K562 (cell line): ENCODE data around the gene FTO. TPM values are rescaled to one million over a fixed set of nuclear protein-coding genes. Genes with fewer than 3 reads are reported as not detected.

ENCODE experiments used
- ATAC-seq: fragments of 200-7000 bp; cut with Tn5 transposase; 3 replicates; pipeline ENCODE4 v1.9.1; 2020; ENCODE audit warnings: moderate library complexity
- BruUV-seq: library from RNA; stranded (reverse); fragments of 400-500 nt; replicated peaks from 2 replicates; lab custom pipeline; 2021; lab: Mats Ljungman, UMichigan
- CTCF ChIA-PET: fragments of 300-600 bp; formaldehyde crosslinking; extraction: SDS; loops from one replicate; lab custom pipeline; 2021; ENCODE audit warnings: low intra/inter-chr PET ratio; lab: Yijun Ruan, JAX
- POLR2A ChIA-PET: fragments of 300-600, 350-650 bp; sonication (Branson Sonifier 250); formaldehyde crosslinking; extraction: SDS; loops from one replicate; lab custom pipeline; 2021; ENCODE audit warnings: antibody characterized with exemption, inconsistent platforms; lab: Yijun Ruan, JAX
- DNase-seq, 4 experiments: peaks; one replicate each; pipeline versions ENCODE4 v3.0.0 to v3.0.0-alpha.2; 2011 to 2018; ENCODE audit warnings: low spot score in 3 of 4, mixed read lengths in 3 of 4; ENCODE audit errors: extremely low read depth in 1 of 4
- FAIRE-seq: peaks from 2 replicates; lab custom pipeline; 2011; peaks lifted over from hg19 to GRCh38; lab: Jason Lieb, UNC
- H2AFZ ChIP-seq: 2 replicates; pipeline ENCODE4 v1.6.0; 2011; ENCODE audit warnings: low read depth, low read length, control low read depth, inconsistent platforms
- H3K27ac ChIP-seq: fragments of 200-600 bp; 3 replicates; pipeline ENCODE4 v1.8.0; 2011; ENCODE audit warnings: low read depth, mild to moderate bottlenecking, control low read depth, inconsistent platforms, low read length, moderate library complexity, mixed read lengths; ENCODE audit errors: extremely low read depth
- H3K27me3 ChIP-seq, 2 experiments: fragments of 300-600 bp in 1 of 2; 2 replicates in 1 of 2; 3 replicates in 1 of 2; pipeline versions ENCODE4 v1.6.0 to v1.8.0; 2011; ENCODE audit warnings: inconsistent platforms in 2 of 2, low read length in 2 of 2, mild to moderate bottlenecking in 1 of 2, mixed read lengths in 1 of 2, moderate library complexity in 1 of 2; ENCODE audit not compliant: control insufficient read depth in 2 of 2, insufficient read depth in 2 of 2
- H3K36me3 ChIP-seq: fragments of 300-600 bp; 3 replicates; pipeline ENCODE4 v1.8.0; 2011; ENCODE audit warnings: mild to moderate bottlenecking, low read length, inconsistent platforms; ENCODE audit not compliant: control insufficient read depth, insufficient read depth
- H3K4me1 ChIP-seq, 2 experiments: fragments of 200-600 bp in 1 of 2; replicated peaks in 1 of 2; 2 replicates in 1 of 2; 3 replicates in 1 of 2; pipeline versions ENCODE4 v1.5.1 to v1.8.0; 2011; ENCODE audit warnings: inconsistent platforms in 2 of 2, low read length in 2 of 2, mild to moderate bottlenecking in 1 of 2, mixed read lengths in 1 of 2, moderate library complexity in 1 of 2; ENCODE audit not compliant: control insufficient read depth in 2 of 2, insufficient read depth in 2 of 2
- H3K4me2 ChIP-seq: 2 replicates; pipeline ENCODE4 v1.6.1; 2011; ENCODE audit warnings: low read length, control low read depth, inconsistent platforms, mixed read lengths; ENCODE audit not compliant: insufficient read depth
- H3K4me3 ChIP-seq: fragments of 200-600 bp; sonication (generic), shearing (Covaris generic); 2 replicates; pipeline ENCODE4 v1.5.1; 2016; ENCODE audit warnings: control low read depth, inconsistent platforms
- H3K79me2 ChIP-seq: fragments of 200-600 bp; 3 replicates; pipeline ENCODE4 v1.8.0; 2011; ENCODE audit warnings: low read length, inconsistent platforms; ENCODE audit not compliant: control insufficient read depth, insufficient read depth
- H3K9ac ChIP-seq, 2 experiments: 2 replicates each; pipeline versions ENCODE4 v1.6.0 to v1.6.1; 2011; ENCODE audit warnings: low read depth in 2 of 2, low read length in 2 of 2, control low read depth in 1 of 2, inconsistent platforms in 1 of 2, mild to moderate bottlenecking in 1 of 2, mixed read lengths in 1 of 2; ENCODE audit not compliant: insufficient read depth in 1 of 2
- H3K9me1 ChIP-seq: one replicate; pipeline ENCODE4 v1.6.0; 2011; ENCODE audit warnings: inconsistent platforms, mild to moderate bottlenecking, low read length, moderate library complexity; ENCODE audit not compliant: control insufficient read depth, insufficient read depth
- H3K9me3 ChIP-seq: replicated peaks from 2 replicates; pipeline ENCODE4 v1.5.1; 2011; ENCODE audit warnings: low read depth, low read length, inconsistent platforms; ENCODE audit not compliant: control insufficient read depth, insufficient read depth
- H4K20me1 ChIP-seq: replicated peaks from 2 replicates; pipeline ENCODE4 v1.6.1; 2011; ENCODE audit warnings: low read length, inconsistent platforms, mixed read lengths; ENCODE audit not compliant: control insufficient read depth, insufficient read depth
- CBFA2T3 ChIP-seq: fragments of 450-650 bp; IDR thresholded peaks from 2 replicates; pipeline ENCODE4 v1.6.1; 2017
- CC2D1A ChIP-seq: fragments of 450-650 bp; IDR thresholded peaks from 2 replicates; pipeline ENCODE4 v1.6.1; 2017; ENCODE audit warnings: mild to moderate bottlenecking
- ERF ChIP-seq: fragments of 450-650 bp; formaldehyde crosslinking; IDR thresholded peaks from 2 replicates; pipeline ENCODE4 v1.4.0; 2020; ENCODE audit warnings: mild to moderate bottlenecking, mixed read lengths
- GATAD2A ChIP-seq: fragments of 450-650 bp; IDR thresholded peaks from 2 replicates; pipeline ENCODE4 v1.6.1; 2017
- HINFP ChIP-seq: fragments of 450-650 bp; conservative IDR thresholded peaks from 2 replicates; pipeline ENCODE4 v1.6.1; 2016; ENCODE audit warnings: missing genetic modification characterization, low read depth, mild to moderate bottlenecking, control low read depth, missing compliant biosample characterization
- KLF10 ChIP-seq: fragments of 250-450 bp; sonication (Bioruptor Pico); IDR thresholded peaks from 2 replicates; pipeline ENCODE4 v1.6.1; 2021; ENCODE audit warnings: matching md5 sums
- MCM3 ChIP-seq: fragments of 450-650 bp; IDR thresholded peaks from 2 replicates; pipeline ENCODE4 v1.6.1; 2016
- SIX5 ChIP-seq, 2 experiments: IDR thresholded peaks; 2 replicates each; pipeline ENCODE4 v1.6.1; 2011; ENCODE audit warnings: low read length in 2 of 2, borderline replicate concordance in 1 of 2, low read depth in 1 of 2, mild to moderate bottlenecking in 1 of 2, moderate library complexity in 1 of 2; ENCODE audit not compliant: insufficient read depth in 1 of 2
- SMARCB1 ChIP-seq: IDR thresholded peaks from 2 replicates; pipeline ENCODE4 v1.6.1; 2011; ENCODE audit warnings: improper control_type of control experiment, low read depth; ENCODE audit not compliant: insufficient read length
- ZBTB33 ChIP-seq: sonication (generic); formaldehyde crosslinking; IDR thresholded peaks from 2 replicates; pipeline ENCODE4 v1.8.1; 2023; ENCODE audit warnings: mild to moderate bottlenecking, missing genetic modification reagents
- ZFX ChIP-seq: sonication (generic); formaldehyde crosslinking; IDR thresholded peaks from 2 replicates; pipeline ENCODE4 v1.8.0; 2022; ENCODE audit warnings: mild to moderate bottlenecking, missing genetic modification reagents, moderate library complexity
- ZNF609 ChIP-seq: sonication (generic); formaldehyde crosslinking; IDR thresholded peaks from 2 replicates; pipeline ENCODE4 v1.8.1; 2023; ENCODE audit warnings: missing genetic modification reagents, mild to moderate bottlenecking, borderline replicate concordance
- ZNF696 ChIP-seq: fragments of 250-450 bp; sonication (Bioruptor Pico); conservative IDR thresholded peaks from 2 replicates; pipeline ENCODE4 v1.4.0; 2020; ENCODE audit warnings: mild to moderate bottlenecking, moderate library complexity
- ZNF77 ChIP-seq: fragments of 250-450 bp; sonication (Bioruptor Pico); IDR thresholded peaks from 2 replicates; pipeline ENCODE4 v1.5.0; 2020
- ZSCAN32 ChIP-seq: fragments of 450-650 bp; formaldehyde crosslinking; IDR thresholded peaks from 2 replicates; pipeline ENCODE4 v1.4.0; 2020; ENCODE audit warnings: mild to moderate bottlenecking, moderate library complexity
- WGBS: fragments of 100-300 bp; shearing (Covaris generic); methylation state at CpG from one replicate; pipeline ENCODE4 v1.1.6; 2016; ENCODE audit warnings: low coverage, mixed read lengths; ENCODE audit not compliant: insufficient coverage; ENCODE audit errors: missing lambda C conversion rate; 5-methylcytosine and 5-hydroxymethylcytosine counted together
- in situ Hi-C: fragments of 300-500 bp; cut with MboI; formaldehyde crosslinking; loops from 4 replicates; pipeline ENCODE4 v1.15.0; 2018; ENCODE audit warnings: inconsistent platforms, mixed read lengths
- intact Hi-C: fragments of 100-400 bp; cut with micrococcal nuclease; formaldehyde crosslinking; loops from 2 replicates; pipeline ENCODE4 v1.14.2; 2022
- polyA plus RNA-seq, 8 experiments: library from polyadenylated mRNA; depleted of rRNA in 4 of 8; stranded (reverse) in 5 of 8; unstranded in 3 of 8; fragments of >200 nt; fragmentation: Nextera tagmentation in 2 of 8; fragmentation: Illumina TruSeq in 1 of 8; extraction: Ambion mirVana in 2 of 8; extraction: Trizol in 1 of 8; gene quantifications; 2 replicates each; pipeline versions ENCODE4 v1.2.1 to v1.2.3, GENCODE V29; 2011 to 2014; ENCODE audit warnings: inconsistent platforms in 1 of 8, missing spikeins in 1 of 8
- total RNA-seq, 7 experiments: library from RNA; depleted of rRNA in 6 of 7; stranded (reverse); fragments of >200 nt in 6 of 7; fragmentation: Illumina TruSeq in 2 of 7; extraction: Trizol in 2 of 7; gene quantifications; 2 replicates each; pipeline versions ENCODE4 v1.2.1 to v1.2.3, GENCODE V29; 2011 to 2021; ENCODE audit warnings: low replicate concordance in 1 of 7
- TF ChIP-seq, protein P1 (sequence below): fragments of 450-650 bp; formaldehyde crosslinking; IDR thresholded peaks from 2 replicates; pipeline ENCODE4 v1.4.0; 2022; ENCODE audit warnings: mild to moderate bottlenecking, moderate library complexity

Gene FTO
- total and polyA plus RNA-seq, 9 of the 15 experiments (the other 6 are each of a cell fraction or from before 2014, with no cell fraction given): 11.3 to 27.7 (median 25.5) TPM

DNA sequence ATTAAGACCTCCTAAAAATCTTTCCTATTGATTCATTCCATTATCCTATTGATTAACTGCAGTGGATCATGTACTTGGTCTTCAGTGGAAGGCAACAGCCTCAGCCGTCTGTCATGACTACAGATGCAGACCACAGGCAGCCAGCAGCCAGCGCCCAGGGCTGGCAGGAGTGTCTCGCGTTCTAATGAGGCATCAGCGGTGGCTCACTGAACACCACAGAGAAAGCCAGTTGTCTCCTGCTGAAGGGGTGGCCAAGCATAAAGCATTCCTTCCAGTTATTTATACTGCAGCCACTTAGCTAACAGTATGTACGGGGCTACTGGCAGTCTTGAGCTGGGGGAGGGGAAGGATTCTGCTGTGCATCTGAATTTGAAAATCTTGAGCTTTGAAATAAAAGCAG, 368.3 kb downstream of the FTO start:
- no peaks in the 10 kb centered on the region for H3K9me3 ChIP-seq
- no peak overlapping the region for H3K4me3 ChIP-seq
- H3K27me3 ChIP-seq: peaks cover 0 to under 1% of the 10 kb centered on the region in 2 experiments; a peak in 1 of 5 replicates
- ChIA-PET CTCF (no interaction called here), POLR2A (no interaction called here)
- no peak for DNase-seq
- ATAC-seq: no peak
- no peaks in the 10 kb centered on the region for H3K79me2 ChIP-seq
- H3K4me1 ChIP-seq: no peaks in the 10 kb centered on the region
- H4K20me1 ChIP-seq: no peaks in the 10 kb centered on the region
- H3K9me1 ChIP-seq: no peaks in the 10 kb centered on the region
- no peak overlapping the region for H2AFZ ChIP-seq
- H3K4me2 ChIP-seq: no peak overlapping the region
- WGBS: 26% methylated on average over 5 of the region's 6 CpGs
- no peaks in the 10 kb centered on the region for H3K36me3 ChIP-seq
- no peak for FAIRE-seq
- BruUV-seq: no TSS peak
- intact Hi-C loops: no loop called here
- in situ Hi-C loops: no loop called here
- H3K9ac ChIP-seq: no peak overlapping the region
- H3K27ac ChIP-seq: no peak overlapping the region
- TF ChIP-seq CC2D1A (no peak), ZNF609 (CRISPR knock-in tag) (no peak), ZBTB33 (no peak), HINFP (no peak), SIX5 (IDR thresholded peaks at IDR 0.05; ENCODE audit: borderline replicate concordance in 1 of 2, insufficient read depth in 1 of 2, low read depth in 1 of 2, low read length in 2 of 2) (no peak), ZSCAN32 (CRISPR knock-in tag) (no peak), GATAD2A (no peak), KLF10 (no peak), ZNF696 (CRISPR knock-in tag) (no peak), ZNF77 (CRISPR knock-in tag) (no peak), MCM3 (no peak), ZFX (CRISPR knock-in tag) (no peak), ERF (CRISPR knock-in tag) (no peak), SMARCB1 (no peak), CBFA2T3 (no peak)
- TF ChIP-seq, protein P1, sequence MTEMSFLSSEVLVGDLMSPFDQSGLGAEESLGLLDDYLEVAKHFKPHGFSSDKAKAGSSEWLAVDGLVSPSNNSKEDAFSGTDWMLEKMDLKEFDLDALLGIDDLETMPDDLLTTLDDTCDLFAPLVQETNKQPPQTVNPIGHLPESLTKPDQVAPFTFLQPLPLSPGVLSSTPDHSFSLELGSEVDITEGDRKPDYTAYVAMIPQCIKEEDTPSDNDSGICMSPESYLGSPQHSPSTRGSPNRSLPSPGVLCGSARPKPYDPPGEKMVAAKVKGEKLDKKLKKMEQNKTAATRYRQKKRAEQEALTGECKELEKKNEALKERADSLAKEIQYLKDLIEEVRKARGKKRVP: no peak
